Measurements from ENCODE around the gene PRKAR1B.

- TF ChIP-seq CTCF (conservative IDR thresholded peaks at IDR 0.05) (no peak), ZFX (IDR thresholded peaks at IDR 0.05) (no peak)
These were observed 67.1 kb downstream of the PRKAR1B start for GRCh38 chr7:659996-660395.

All from C4-2B (cell line).